Stromal cell of bone marrow (primary cell): ENCODE results near the gene ANKUB1.

ENCODE experiments used
- DNase-seq: peaks from one replicate; pipeline ENCODE4 v3.0.0-alpha.2; 2012; ENCODE audit warnings: low read depth

ANKUB1 gene

GRCh38 chr3:149809699-149810098 lies 17.3 kb upstream of the ANKUB1 start:
- DNase-seq, result no peak

GRCh38 chr3:149808209-149808829 lies 16.0 kb upstream of the ANKUB1 start:
- peak; percentile 77 for DNase-seq

- DNase-seq, result no peak
Measured at GRCh38 chr3:149806171-149806778, 13.9 kb upstream of the ANKUB1 start.

GRCh38 chr3:149801639-149802038 lies 9.3 kb upstream of the ANKUB1 start:
- no peak for DNase-seq

GRCh38 chr3:149801195-149801594 lies 8.8 kb upstream of the ANKUB1 start:
- no peak for DNase-seq

- no peak for DNase-seq
Measured at GRCh38 chr3:149800693-149801092, 8.3 kb upstream of the ANKUB1 start.

- DNase-seq, result no peak
Measured at GRCh38 chr3:149796026-149796425, 3.7 kb upstream of the ANKUB1 start.

- DNase-seq, result no peak
Measured at GRCh38 chr3:149790698-149791097, 1.7 kb downstream of the ANKUB1 start.

- DNase-seq, result peak; percentile 3
Measured at GRCh38 chr3:149790268-149790667, 2.1 kb downstream of the ANKUB1 start.

- DNase-seq, result no peak
Measured at GRCh38 chr3:149784064-149784704, 8.2 kb downstream of the ANKUB1 start.

- DNase-seq, result peak; percentile 5
Measured at GRCh38 chr3:149783576-149783975, 8.8 kb downstream of the ANKUB1 start.

- DNase-seq, result no peak
Measured at GRCh38 chr3:149781741-149782140, 10.6 kb downstream of the ANKUB1 start.

- no peak for DNase-seq
Measured at GRCh38 chr3:149781211-149781610, 11.1 kb downstream of the ANKUB1 start.

GRCh38 chr3:149777414-149778214 lies 14.7 kb downstream of the ANKUB1 start:
- DNase-seq, result no peak

GRCh38 chr3:149776170-149776569 lies 16.2 kb downstream of the ANKUB1 start:
- no peak for DNase-seq

- DNase-seq, result no peak
Measured at GRCh38 chr3:149772861-149773260, 19.5 kb downstream of the ANKUB1 start.

GRCh38 chr3:149771652-149772271 lies 20.6 kb downstream of the ANKUB1 start:
- peak; percentile 14 for DNase-seq

- DNase-seq, result no peak
Measured at GRCh38 chr3:149770246-149770645, 22.1 kb downstream of the ANKUB1 start.

- no peak for DNase-seq
Measured at GRCh38 chr3:149768704-149769103, 23.6 kb downstream of the ANKUB1 start.

GRCh38 chr3:149767720-149768119 lies 24.6 kb downstream of the ANKUB1 start:
- DNase-seq, result no peak

- DNase-seq, result peak; percentile 26
Measured at GRCh38 chr3:149765762-149766334, 26.5 kb downstream of the ANKUB1 start.

- DNase-seq, result no peak
Measured at GRCh38 chr3:149764302-149764701, 28.1 kb downstream of the ANKUB1 start.
